ENCODE results near the gene NOP10.
"Not testable (repeated sequence)": the region's sequence is repeated elsewhere in the genome, so short reads cannot be mapped to it uniquely, and the experiment has no call there.

DNA sequence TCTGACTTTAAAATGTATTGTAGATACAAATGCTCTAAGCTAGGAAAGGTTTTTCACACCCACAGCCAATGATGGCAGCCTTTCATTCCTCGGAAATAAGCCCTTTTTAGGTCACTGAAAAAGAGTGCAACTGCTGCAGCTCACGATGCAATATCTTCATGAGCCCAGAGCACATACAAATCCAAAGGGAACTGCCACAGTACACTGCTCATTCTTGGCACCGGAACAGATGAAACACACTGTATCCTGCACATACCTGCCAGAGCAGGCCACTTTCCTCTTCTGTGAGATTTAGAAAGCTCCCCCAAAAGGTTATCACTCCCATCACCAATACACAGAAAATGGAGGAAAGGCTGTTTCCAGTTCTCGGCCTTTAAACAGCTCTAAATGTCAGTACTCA lies 37.6 kb upstream of the NOP10 start:
- TF ChIP-seq, protein P1, sequence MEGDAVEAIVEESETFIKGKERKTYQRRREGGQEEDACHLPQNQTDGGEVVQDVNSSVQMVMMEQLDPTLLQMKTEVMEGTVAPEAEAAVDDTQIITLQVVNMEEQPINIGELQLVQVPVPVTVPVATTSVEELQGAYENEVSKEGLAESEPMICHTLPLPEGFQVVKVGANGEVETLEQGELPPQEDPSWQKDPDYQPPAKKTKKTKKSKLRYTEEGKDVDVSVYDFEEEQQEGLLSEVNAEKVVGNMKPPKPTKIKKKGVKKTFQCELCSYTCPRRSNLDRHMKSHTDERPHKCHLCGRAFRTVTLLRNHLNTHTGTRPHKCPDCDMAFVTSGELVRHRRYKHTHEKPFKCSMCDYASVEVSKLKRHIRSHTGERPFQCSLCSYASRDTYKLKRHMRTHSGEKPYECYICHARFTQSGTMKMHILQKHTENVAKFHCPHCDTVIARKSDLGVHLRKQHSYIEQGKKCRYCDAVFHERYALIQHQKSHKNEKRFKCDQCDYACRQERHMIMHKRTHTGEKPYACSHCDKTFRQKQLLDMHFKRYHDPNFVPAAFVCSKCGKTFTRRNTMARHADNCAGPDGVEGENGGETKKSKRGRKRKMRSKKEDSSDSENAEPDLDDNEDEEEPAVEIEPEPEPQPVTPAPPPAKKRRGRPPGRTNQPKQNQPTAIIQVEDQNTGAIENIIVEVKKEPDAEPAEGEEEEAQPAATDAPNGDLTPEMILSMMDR (IDR thresholded peaks at IDR 0.05): not testable (repeated sequence)
- TF ChIP-seq POLR2A (IDR thresholded peaks at IDR 0.05): not testable (repeated sequence)

All from heart left ventricle (tissue), 13 donors.